ENCODE measurements around the gene NFAM1.

- no peak for TF ChIP-seq POLR2A (IDR thresholded peaks at IDR 0.05; ENCODE audit: low read length)
- TF ChIP-seq GATA1 (IDR thresholded peaks at IDR 0.05; ENCODE audit: low read depth, low read length), result no peak
Measured at GRCh38 chr22:42388130-42388797, 43.9 kb downstream of the NFAM1 start.

All from erythroblast (primary cell).